Smooth muscle cell (in vitro differentiated cells): ENCODE data around the gene EPS8L2. TPM values are rescaled to one million over a fixed set of nuclear protein-coding genes. Genes with fewer than 3 reads are reported as not detected.

Experiments
- DNase-seq: peaks from one replicate; lab custom pipeline; 2025; ENCODE audit not compliant: unreplicated experiment; lab: John Stamatoyannopoulos, UW
- H2AFZ ChIP-seq: fragments of 200-600 bp; sonication (generic); 2 replicates; pipeline ENCODE4 v1.6.0; 2016; ENCODE audit warnings: antibody characterized with exemption, low read depth, mild to moderate bottlenecking
- H3F3A ChIP-seq: fragments of 200-600 bp; sonication (generic); 2 replicates; pipeline ENCODE4 v1.6.0; 2017; ENCODE audit warnings: antibody characterized with exemption, low read depth
- H3K27ac ChIP-seq: fragments of 200-600 bp; sonication (generic); 2 replicates; pipeline ENCODE4 v1.5.1; 2016; ENCODE audit warnings: low read depth, mild to moderate bottlenecking
- H3K27me3 ChIP-seq: fragments of 200-600 bp; sonication (generic); 2 replicates; pipeline ENCODE4 v1.6.1; 2016; ENCODE audit warnings: low read depth, mild to moderate bottlenecking
- H3K36me3 ChIP-seq: fragments of 200-600 bp; sonication (generic); 2 replicates; pipeline ENCODE4 v1.5.1; 2016; ENCODE audit warnings: low read depth
- H3K4me1 ChIP-seq: fragments of 200-600 bp; sonication (generic); 2 replicates; pipeline ENCODE4 v1.5.1; 2016; ENCODE audit warnings: low read depth
- H3K4me2 ChIP-seq: fragments of 200-600 bp; sonication (generic); 2 replicates; pipeline ENCODE4 v1.6.0; 2016; ENCODE audit warnings: mild to moderate bottlenecking
- H3K4me3 ChIP-seq: fragments of 200-600 bp; sonication (generic); 2 replicates; pipeline ENCODE4 v1.5.1; 2016; ENCODE audit warnings: mild to moderate bottlenecking
- H3K79me2 ChIP-seq: fragments of 200-600 bp; sonication (generic); 2 replicates; pipeline ENCODE4 v1.6.0; 2016; ENCODE audit warnings: low read depth, mild to moderate bottlenecking
- H3K9ac ChIP-seq: fragments of 200-600 bp; sonication (generic); 2 replicates; pipeline ENCODE4 v1.6.0; 2016; ENCODE audit warnings: low read depth
- H3K9me3 ChIP-seq: fragments of 200-600 bp; sonication (generic); replicated peaks from 2 replicates; pipeline ENCODE4 v1.5.1; 2016; ENCODE audit warnings: low read depth
- H4K20me1 ChIP-seq: fragments of 200-600 bp; sonication (generic); 2 replicates; pipeline ENCODE4 v1.6.0; 2016; ENCODE audit warnings: low read depth
- CTCF ChIP-seq: fragments of 200-600 bp; sonication (generic); IDR thresholded peaks from 2 replicates; pipeline ENCODE4 v1.5.1; 2017; ENCODE audit warnings: borderline replicate concordance, mild to moderate bottlenecking, antibody characterized with exemption; ENCODE audit not compliant: insufficient read depth, poor library complexity, severe bottlenecking
- WGBS: methylation state at CpG from one replicate; pipeline ENCODE4 v1.1.7; 2016; ENCODE audit warnings: low lambda C conversion rate; 5-methylcytosine and 5-hydroxymethylcytosine counted together
- polyA plus RNA-seq: library from polyadenylated mRNA; unstranded; fragments of >200 nt; fragmentation: Nextera tagmentation; extraction: Ambion mirVana; gene quantifications from 2 replicates; pipeline ENCODE4 v1.2.1, GENCODE V29; 2016
- total RNA-seq: library from RNA; depleted of rRNA; stranded (reverse); fragments of >200 nt; gene quantifications from 2 replicates; pipeline ENCODE4 v1.2.3, GENCODE V29; 2014

Gene EPS8L2
- total and polyA plus RNA-seq, 2 experiments from 2014 or later, result 37.7 to 47.9 TPM

GRCh38 chr11:727281-727701 lies 21.3 kb downstream of the EPS8L2 start:
- H3K9ac ChIP-seq, result peak overlapping the region; percentile 55
- peaks cover 6% of the 10 kb centered on the region for H4K20me1 ChIP-seq
- no peak overlapping the region for H2AFZ ChIP-seq
- H3K4me1 ChIP-seq, result peaks cover 10% of the 10 kb centered on the region
- no peaks in the 10 kb centered on the region for H3F3A ChIP-seq
- peak overlapping the region; percentile 78 for H3K27ac ChIP-seq
- H3K4me3 ChIP-seq, result no peak overlapping the region
- H3K27me3 ChIP-seq, result peaks cover 21% of the 10 kb centered on the region
- no peak for TF ChIP-seq CTCF
- WGBS, result 96% methylated on average over 12 of the region's 12 CpGs
- no peaks in the 10 kb centered on the region for H3K79me2 ChIP-seq
- no peaks in the 10 kb centered on the region for H3K9me3 ChIP-seq
- no peak for DNase-seq
- no peaks in the 10 kb centered on the region for H3K36me3 ChIP-seq
- H3K4me2 ChIP-seq, result peak overlapping the region; percentile 27

GRCh38 chr11:727859-728748 lies 22.1 kb downstream of the EPS8L2 start:
- peak; percentile 60 for DNase-seq
- H3K4me2 ChIP-seq, result peak overlapping the region; percentile 27
- H3K27ac ChIP-seq, result peak overlapping the region; percentile 78
- WGBS, result 33% methylated on average over 28 of the region's 31 CpGs
- H3K9ac ChIP-seq, result peak overlapping the region; percentile 55
- H3K27me3 ChIP-seq, result peaks cover 21% of the 10 kb centered on the region
- H3K79me2 ChIP-seq, result no peaks in the 10 kb centered on the region
- peaks cover 10% of the 10 kb centered on the region for H3K4me1 ChIP-seq
- H3K9me3 ChIP-seq, result no peaks in the 10 kb centered on the region
- H3K4me3 ChIP-seq, result no peak overlapping the region
- H3K36me3 ChIP-seq, result no peaks in the 10 kb centered on the region
- no peak overlapping the region for H2AFZ ChIP-seq
- peaks cover 4% of the 10 kb centered on the region for H4K20me1 ChIP-seq
- TF ChIP-seq CTCF, result peak; percentile 99
- no peaks in the 10 kb centered on the region for H3F3A ChIP-seq

- no peak overlapping the region for H3K4me3 ChIP-seq
- H3K79me2 ChIP-seq, result no peaks in the 10 kb centered on the region
- H3K36me3 ChIP-seq, result no peaks in the 10 kb centered on the region
- no peak overlapping the region for H3K27ac ChIP-seq
- peaks cover 21% of the 10 kb centered on the region for H3K27me3 ChIP-seq
- H4K20me1 ChIP-seq, result no peaks in the 10 kb centered on the region
- H3K9ac ChIP-seq, result no peak overlapping the region
- H3K9me3 ChIP-seq, result no peaks in the 10 kb centered on the region
- WGBS, result 93% methylated on average over 15 of the region's 15 CpGs
- no peak overlapping the region for H2AFZ ChIP-seq
- H3F3A ChIP-seq, result no peaks in the 10 kb centered on the region
- H3K4me1 ChIP-seq, result peaks cover 10% of the 10 kb centered on the region
- TF ChIP-seq CTCF, result no peak
- DNase-seq, result no peak
- no peak overlapping the region for H3K4me2 ChIP-seq
Measured at GRCh38 chr11:728901-729491, 23.0 kb downstream of the EPS8L2 start.
